ENCODE measurements around the gene WDR33. TPM values are rescaled to one million over a fixed set of nuclear protein-coding genes. Genes with fewer than 3 reads are reported as not detected.
A peak's percentile ranks its signal among the peaks of the same experiment; 100 is the strongest.

WDR33 gene
- polyA plus RNA-seq, 3 donors: 50.9 to 64.1 (median 55.3) TPM

GRCh38 chr2:127735537-127736399 lies 75.2 kb downstream of the WDR33 start:
- peak in 2 of 11 donors; percentile 17 to 33 for DNase-seq (ENCODE audit: extremely low read depth in 1 of 11, low read depth in 9 of 11, low spot score in 4 of 11)

DNA sequence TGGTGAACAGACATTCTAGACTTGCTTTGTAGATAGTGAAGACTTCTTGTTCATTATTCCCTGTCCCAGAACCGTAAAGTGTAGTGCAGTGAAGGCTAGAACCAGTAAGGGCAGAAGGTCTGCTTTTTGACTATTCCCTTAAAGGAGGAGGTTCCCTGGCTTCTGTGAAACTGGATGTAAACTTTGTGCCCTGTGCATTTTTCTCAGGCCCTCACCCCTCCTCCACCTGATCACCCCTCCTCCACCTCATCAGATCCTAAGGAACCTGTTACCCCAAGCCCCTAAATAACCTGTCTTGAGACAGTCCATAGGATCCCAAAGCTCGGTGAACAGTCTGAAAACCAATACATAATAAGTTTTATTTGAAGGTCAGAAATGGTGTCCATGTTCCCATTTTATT lies 75.9 kb downstream of the WDR33 start:
- peak in 2 of 11 donors; percentile 20 to 25 for DNase-seq (ENCODE audit: extremely low read depth in 1 of 11, low read depth in 9 of 11, low spot score in 4 of 11)

- no peak for DNase-seq (ENCODE audit: extremely low read depth in 1 of 11, low read depth in 9 of 11, low spot score in 4 of 11)
Observed at GRCh38 chr2:127733816-127734537, 77.0 kb downstream of the WDR33 start.

- DNase-seq (ENCODE audit: extremely low read depth in 1 of 11, low read depth in 9 of 11, low spot score in 4 of 11): no peak
Observed at GRCh38 chr2:127733113-127733815, 77.7 kb downstream of the WDR33 start.

- DNase-seq (ENCODE audit: extremely low read depth in 1 of 11, low read depth in 9 of 11, low spot score in 4 of 11): no peak
Observed at GRCh38 chr2:127726158-127726880, 84.7 kb downstream of the WDR33 start.

DNA sequence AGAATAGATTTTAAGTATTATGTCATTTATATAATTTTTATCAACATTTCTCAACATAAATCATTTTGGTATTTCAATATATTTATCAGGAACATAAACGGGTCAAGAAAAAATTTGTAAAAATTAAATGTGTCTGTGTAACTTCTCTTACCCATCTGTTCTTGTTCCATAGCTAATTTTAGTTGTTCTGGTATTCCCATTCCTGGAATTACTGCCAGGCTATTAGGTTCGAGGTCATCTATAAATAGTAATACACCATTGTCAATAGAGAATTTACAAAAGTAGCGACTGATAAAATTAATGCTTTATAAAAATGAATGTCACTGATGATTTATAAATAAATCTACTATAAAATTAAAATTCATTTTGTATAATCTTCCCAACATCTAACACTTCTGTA lies 88.2 kb downstream of the WDR33 start:
- DNase-seq (ENCODE audit: extremely low read depth in 1 of 11, low read depth in 9 of 11, low spot score in 4 of 11): no peak

DNA sequence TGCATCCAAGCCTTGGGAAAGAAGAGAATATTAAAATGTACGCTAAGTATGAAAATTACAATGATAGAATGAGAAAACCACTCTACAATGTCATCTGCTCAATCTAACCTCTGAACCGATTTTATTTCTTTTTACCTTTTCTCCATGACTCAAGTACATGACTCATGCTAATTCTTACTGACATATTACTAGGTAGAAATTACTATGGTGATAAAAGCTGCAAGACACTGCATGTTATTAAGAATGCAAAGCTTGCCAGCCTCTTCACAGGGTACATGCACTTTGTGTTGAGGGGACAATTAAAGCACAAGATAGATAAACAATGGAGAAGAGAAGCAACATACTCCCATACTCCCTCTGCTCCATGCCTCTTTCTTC lies 89.0 kb downstream of the WDR33 start:
- DNase-seq (ENCODE audit: extremely low read depth in 1 of 11, low read depth in 9 of 11, low spot score in 4 of 11): no peak

- DNase-seq (ENCODE audit: extremely low read depth in 1 of 11, low read depth in 9 of 11, low spot score in 4 of 11): no peak
Observed at GRCh38 chr2:127721311-127721977, 89.5 kb downstream of the WDR33 start.

DNA sequence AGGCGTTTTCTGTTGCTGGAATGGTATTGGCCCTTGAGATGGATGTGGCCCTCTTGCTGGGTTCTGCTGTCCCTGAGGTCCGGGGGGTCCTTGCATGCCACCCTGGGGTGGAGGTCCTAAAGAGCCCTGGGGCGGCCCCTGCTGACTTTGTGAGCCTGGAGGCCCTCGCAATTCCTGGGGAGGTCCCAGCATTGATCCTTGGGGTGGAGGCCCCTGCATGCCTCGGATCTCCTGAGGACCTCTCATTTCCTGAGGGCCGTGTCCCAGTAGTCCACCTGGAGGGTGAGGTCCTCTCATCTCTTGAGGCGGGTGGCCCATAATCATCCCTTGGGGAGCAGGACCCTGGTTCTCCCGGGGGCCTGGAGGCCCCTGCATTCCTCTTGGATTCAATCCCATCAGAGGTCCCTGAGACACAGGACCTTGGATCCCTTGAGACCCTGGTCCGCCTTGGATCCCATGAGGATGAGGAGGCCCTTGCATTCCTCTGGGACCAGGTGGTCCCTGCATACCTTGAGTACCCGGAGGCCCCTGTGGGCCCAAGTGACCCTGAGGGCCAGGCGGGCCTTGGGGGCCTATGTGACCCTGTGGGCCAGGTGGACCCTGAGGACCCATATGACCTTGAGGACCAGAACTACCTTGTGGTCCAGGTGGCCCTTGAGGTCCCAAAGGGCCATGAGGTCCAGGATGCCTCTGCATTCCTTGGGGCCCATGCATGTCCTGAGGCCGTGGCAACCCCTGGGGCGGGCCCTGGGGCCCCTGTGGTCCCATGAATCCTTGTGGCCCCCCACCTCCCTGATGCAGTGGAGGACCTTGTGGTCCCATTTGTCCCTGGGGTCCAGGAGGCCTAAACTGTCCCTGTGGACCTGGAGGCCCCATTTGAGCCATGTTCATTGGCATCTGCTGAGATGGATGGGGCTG lies 91.4 kb downstream of the WDR33 start:
- DNase-seq (ENCODE audit: extremely low read depth in 1 of 11, low read depth in 9 of 11, low spot score in 4 of 11): no peak

- DNase-seq (ENCODE audit: extremely low read depth in 1 of 11, low read depth in 9 of 11, low spot score in 4 of 11): no peak
Observed at GRCh38 chr2:127718271-127718670, 92.7 kb downstream of the WDR33 start.

- DNase-seq (ENCODE audit: extremely low read depth in 1 of 11, low read depth in 9 of 11, low spot score in 4 of 11): no peak
Observed at GRCh38 chr2:127715778-127716449, 95.1 kb downstream of the WDR33 start.

DNA sequence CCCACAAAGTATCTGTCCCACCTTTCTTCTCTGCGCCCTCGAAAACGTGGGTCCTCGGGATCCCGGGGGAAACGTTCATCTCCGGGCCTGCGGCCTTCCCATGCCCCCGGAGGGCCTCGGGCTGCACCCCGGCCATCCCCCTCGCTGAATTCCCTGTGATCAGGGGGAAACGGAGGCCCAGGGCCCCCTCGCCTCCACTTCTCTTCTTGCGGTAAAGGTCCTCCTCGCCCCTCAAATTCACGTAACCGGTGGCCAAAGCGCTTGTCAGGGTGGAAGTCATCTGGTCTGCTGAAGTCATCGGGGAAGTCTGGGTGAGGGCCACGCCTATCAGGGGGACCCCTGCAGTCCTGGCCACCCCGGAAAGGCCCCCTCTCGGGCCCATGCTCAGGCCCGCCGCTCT lies 97.4 kb downstream of the WDR33 start:
- no peak for DNase-seq (ENCODE audit: extremely low read depth in 1 of 11, low read depth in 9 of 11, low spot score in 4 of 11)

DNA sequence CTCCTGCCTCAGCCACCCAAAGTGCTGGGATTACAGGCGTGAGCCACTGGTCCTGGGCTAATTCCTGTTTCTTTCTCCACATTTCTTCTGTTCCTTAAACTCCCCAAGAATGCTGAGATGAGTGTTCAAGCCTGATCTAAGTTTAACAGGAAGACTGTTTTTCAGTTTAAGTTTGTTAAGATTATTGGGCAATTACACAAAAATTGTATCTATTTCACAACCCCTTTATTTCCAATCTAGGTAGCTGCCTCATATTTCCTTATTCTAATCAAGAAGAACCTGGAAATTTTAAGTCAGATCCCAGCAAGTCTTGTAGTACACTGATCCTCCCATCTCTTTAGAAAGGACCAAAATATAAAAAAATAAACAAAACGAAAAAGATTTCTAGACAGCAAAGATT lies 98.0 kb downstream of the WDR33 start:
- no peak for DNase-seq (ENCODE audit: extremely low read depth in 1 of 11, low read depth in 9 of 11, low spot score in 4 of 11)

DNA sequence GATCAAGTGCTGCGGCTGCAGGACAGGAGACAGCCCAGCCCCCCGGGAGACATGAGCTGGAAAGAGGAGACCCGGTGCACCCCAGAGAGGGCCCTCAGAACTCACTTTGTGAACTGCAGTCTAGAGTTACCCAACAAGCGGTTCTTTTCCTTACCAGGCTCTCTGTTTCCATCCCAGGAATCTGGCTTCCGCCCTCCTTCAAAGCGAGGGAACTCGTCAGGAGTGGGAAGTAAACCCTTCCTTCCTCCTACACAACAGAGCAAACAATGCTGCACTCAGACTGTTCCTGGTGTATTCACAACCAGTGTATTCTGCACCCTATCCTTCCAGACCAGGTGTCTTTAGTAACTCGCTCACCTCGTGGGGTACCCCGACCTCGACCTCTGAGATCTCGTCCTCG lies 101.6 kb downstream of the WDR33 start:
- DNase-seq (ENCODE audit: extremely low read depth in 1 of 11, low read depth in 9 of 11, low spot score in 4 of 11): no peak

GRCh38 chr2:127707890-127708648 lies 102.9 kb downstream of the WDR33 start:
- no peak for DNase-seq (ENCODE audit: extremely low read depth in 1 of 11, low read depth in 9 of 11, low spot score in 4 of 11)

- DNase-seq (ENCODE audit: extremely low read depth in 1 of 11, low read depth in 9 of 11, low spot score in 4 of 11): no peak
Observed at GRCh38 chr2:127706215-127706990, 104.6 kb downstream of the WDR33 start.

Measured in renal cortex interstitium (tissue), 11 donors.